Neural cell (in vitro differentiated cells): ENCODE results near the gene SEC16B.

Experiments used
- EZH2 ChIP-seq: fragments of 200-600, 300-800 bp; shearing (Covaris generic), sonication (generic); IDR thresholded peaks from 2 replicates; pipeline ENCODE4 v1.6.1; 2014; ENCODE audit warnings: antibody characterized with exemption, low read length, borderline replicate concordance, mild to moderate bottlenecking; ENCODE audit not compliant: insufficient read depth, poor library complexity, severe bottlenecking
- POLR2AphosphoS5 ChIP-seq: IDR thresholded peaks from 2 replicates; pipeline ENCODE4 v1.6.1; 2012
- REST ChIP-seq: IDR thresholded peaks from 2 replicates; pipeline ENCODE4 v1.6.1; 2012; ENCODE audit warnings: borderline replicate concordance
- TF ChIP-seq, protein P1 (sequence below): fragments of 450-650 bp; IDR thresholded peaks from 2 replicates; pipeline ENCODE4 v1.5.1; 2014; ENCODE audit warnings: antibody characterized with exemption, mild to moderate bottlenecking, moderate library complexity; ENCODE audit not compliant: poor library complexity, severe bottlenecking

- TF ChIP-seq, protein P1, sequence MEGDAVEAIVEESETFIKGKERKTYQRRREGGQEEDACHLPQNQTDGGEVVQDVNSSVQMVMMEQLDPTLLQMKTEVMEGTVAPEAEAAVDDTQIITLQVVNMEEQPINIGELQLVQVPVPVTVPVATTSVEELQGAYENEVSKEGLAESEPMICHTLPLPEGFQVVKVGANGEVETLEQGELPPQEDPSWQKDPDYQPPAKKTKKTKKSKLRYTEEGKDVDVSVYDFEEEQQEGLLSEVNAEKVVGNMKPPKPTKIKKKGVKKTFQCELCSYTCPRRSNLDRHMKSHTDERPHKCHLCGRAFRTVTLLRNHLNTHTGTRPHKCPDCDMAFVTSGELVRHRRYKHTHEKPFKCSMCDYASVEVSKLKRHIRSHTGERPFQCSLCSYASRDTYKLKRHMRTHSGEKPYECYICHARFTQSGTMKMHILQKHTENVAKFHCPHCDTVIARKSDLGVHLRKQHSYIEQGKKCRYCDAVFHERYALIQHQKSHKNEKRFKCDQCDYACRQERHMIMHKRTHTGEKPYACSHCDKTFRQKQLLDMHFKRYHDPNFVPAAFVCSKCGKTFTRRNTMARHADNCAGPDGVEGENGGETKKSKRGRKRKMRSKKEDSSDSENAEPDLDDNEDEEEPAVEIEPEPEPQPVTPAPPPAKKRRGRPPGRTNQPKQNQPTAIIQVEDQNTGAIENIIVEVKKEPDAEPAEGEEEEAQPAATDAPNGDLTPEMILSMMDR = no peak
- TF ChIP-seq REST = no peak
- TF ChIP-seq EZH2 = no peak
- TF ChIP-seq POLR2AphosphoS5 = no peak
Observed at GRCh38 chr1:177954076-177954475, 15.8 kb downstream of the SEC16B start.
